Parathyroid adenoma (tissue), 2 donors: ENCODE data around the gene TMEM222.

ENCODE experiments used
- H2AFZ ChIP-seq: fragments of 300-600 bp; sonication (generic); one replicate; pipeline ENCODE4 v1.7.0; 2017; ENCODE audit warnings: antibody characterized with exemption, mild to moderate bottlenecking
- H3K27ac ChIP-seq: fragments of 300-600 bp; sonication (generic); one replicate; pipeline ENCODE4 v1.7.0; 2017
- H3K27me3 ChIP-seq: fragments of 300-600 bp; sonication (generic); one replicate; pipeline ENCODE4 v1.7.0; 2017; ENCODE audit warnings: low read length; ENCODE audit not compliant: control insufficient read depth, insufficient read depth
- H3K36me3 ChIP-seq: fragments of 300-600 bp; sonication (generic); one replicate; pipeline ENCODE4 v1.7.0; 2017; ENCODE audit warnings: low read length; ENCODE audit not compliant: control insufficient read depth, insufficient read depth
- H3K4me1 ChIP-seq: fragments of 300-600 bp; sonication (generic); one replicate; pipeline ENCODE4 v1.7.0; 2017; ENCODE audit warnings: control low read depth
- H3K4me2 ChIP-seq: fragments of 300-600 bp; sonication (generic); one replicate; pipeline ENCODE4 v1.7.0; 2017; ENCODE audit warnings: low read length
- H3K4me3 ChIP-seq: fragments of 300-600 bp; sonication (generic); one replicate; pipeline ENCODE4 v1.7.0; 2017; ENCODE audit warnings: low read depth, low read length
- H3K79me2 ChIP-seq: fragments of 300-600 bp; sonication (generic); one replicate; pipeline ENCODE4 v1.7.0; 2017; ENCODE audit warnings: control low read depth
- H3K9ac ChIP-seq: fragments of 300-600 bp; sonication (generic); one replicate; pipeline ENCODE4 v1.7.0; 2017; ENCODE audit warnings: mild to moderate bottlenecking
- H3K9me3 ChIP-seq: fragments of 300-600 bp; sonication (generic); one replicate; pipeline ENCODE4 v1.7.0; 2017; ENCODE audit warnings: low read length; ENCODE audit not compliant: control insufficient read depth
- CTCF ChIP-seq: fragments of 300-600 bp; sonication (generic); IDR thresholded peaks from one replicate; pipeline ENCODE4 v1.7.0; 2017; ENCODE audit warnings: antibody characterized with exemption, mild to moderate bottlenecking
- donor health status: primary hyperparathyroidism.

TMEM222 gene

DNA sequence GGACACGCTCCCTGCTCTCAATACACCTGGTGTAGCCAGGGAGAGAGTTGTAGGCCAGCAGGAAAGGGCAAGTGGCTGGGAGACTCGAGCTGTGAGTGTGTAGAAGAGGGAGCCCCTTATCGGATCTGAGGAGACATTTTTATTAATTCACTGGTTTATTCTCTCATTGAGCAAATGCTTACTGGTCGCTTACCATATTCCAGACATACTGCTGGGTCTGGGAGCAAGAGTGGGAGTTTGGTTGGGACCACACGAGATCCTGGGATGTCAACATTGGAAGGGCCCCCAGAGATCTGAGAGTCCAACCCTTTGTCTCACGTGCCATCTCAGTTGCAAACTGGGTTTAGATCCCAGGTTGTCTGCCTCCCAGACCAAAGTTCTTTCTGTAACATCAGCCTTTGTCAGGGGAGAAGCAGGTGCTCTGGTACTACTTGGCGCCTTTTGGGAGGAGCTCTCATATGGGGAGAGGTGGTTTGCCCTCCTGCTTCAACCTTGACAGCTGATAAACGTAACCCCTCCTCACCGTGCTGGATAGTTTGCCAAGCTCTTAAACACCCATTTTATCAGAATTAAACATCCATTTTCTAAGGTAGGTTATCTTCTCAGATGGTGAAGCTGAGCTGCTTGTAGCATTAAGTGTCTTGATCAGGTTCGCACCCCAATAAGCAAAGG lies 742 bp downstream of the TMEM222 start:
- Histone ChIP-seq H3K27me3 (no peaks in the 10 kb centered on the region), H3K4me1 (no peaks in the 10 kb centered on the region), H3K4me3 (peak overlapping the region; percentile 96), H3K79me2 (peaks cover 8% of the 10 kb centered on the region), H3K27ac (peak overlapping the region; percentile 92), H3K9ac (peak overlapping the region; percentile 80), H3K4me2 (peak overlapping the region; percentile 94), H3K9me3 (no peaks in the 10 kb centered on the region), H3K36me3 (no peaks in the 10 kb centered on the region), H2AFZ (peak overlapping the region; percentile 79)
- TF ChIP-seq CTCF = no peak

DNA sequence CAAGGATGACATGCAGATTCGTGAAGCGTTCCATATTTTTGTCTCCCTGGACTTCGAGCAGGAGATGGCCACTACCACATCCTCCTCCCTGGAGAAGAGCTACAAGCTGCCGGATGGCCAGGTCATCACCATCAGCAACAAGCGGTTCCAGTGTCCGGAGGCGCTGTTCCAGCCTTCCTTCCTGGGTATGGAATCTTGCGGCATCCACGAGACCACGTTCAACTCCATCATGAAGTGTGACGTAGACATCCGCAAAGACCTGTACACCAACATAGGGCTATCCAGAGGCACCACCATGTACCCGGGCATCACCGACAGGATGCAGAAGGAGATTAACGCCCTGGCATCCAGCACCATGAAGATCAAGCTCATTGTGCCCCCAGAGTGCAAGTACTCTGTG lies 3.3 kb downstream of the TMEM222 start:
- H3K4me2 ChIP-seq = no peak overlapping the region
- no peak overlapping the region for H3K27ac ChIP-seq
- no peak overlapping the region for H3K4me3 ChIP-seq
- H3K36me3 ChIP-seq = no peaks in the 10 kb centered on the region
- no peaks in the 10 kb centered on the region for H3K4me1 ChIP-seq
- no peak overlapping the region for H2AFZ ChIP-seq
- no peaks in the 10 kb centered on the region for H3K9me3 ChIP-seq
- TF ChIP-seq CTCF = no peak
- H3K9ac ChIP-seq = no peak overlapping the region
- H3K79me2 ChIP-seq = peaks cover 11% of the 10 kb centered on the region
- no peaks in the 10 kb centered on the region for H3K27me3 ChIP-seq

DNA sequence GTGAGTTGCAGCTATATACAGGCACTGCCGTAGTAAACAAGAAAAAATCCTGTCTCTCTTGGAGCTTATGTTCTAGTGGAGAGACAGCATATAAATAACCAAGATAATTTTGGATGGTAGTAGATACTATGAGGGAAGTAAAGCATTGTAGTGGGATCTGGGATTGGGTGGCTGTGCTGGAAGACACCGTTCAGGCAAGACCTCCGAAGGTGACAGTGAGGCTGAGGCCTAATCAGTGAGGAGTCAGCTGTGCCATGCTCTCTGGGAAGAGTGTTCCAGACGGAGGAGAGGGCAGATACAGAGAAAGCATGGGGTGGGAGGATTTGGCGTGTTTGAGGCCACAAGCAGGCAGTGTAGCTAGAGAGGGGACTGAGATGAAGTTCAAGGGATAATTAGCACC lies 6.0 kb downstream of the TMEM222 start:
- Histone ChIP-seq H3K4me3 (no peak overlapping the region), H3K27ac (no peak overlapping the region), H3K79me2 (peaks cover 16% of the 10 kb centered on the region), H2AFZ (no peak overlapping the region), H3K27me3 (no peaks in the 10 kb centered on the region), H3K4me1 (no peaks in the 10 kb centered on the region), H3K9ac (no peak overlapping the region), H3K9me3 (no peaks in the 10 kb centered on the region), H3K36me3 (no peaks in the 10 kb centered on the region), H3K4me2 (no peak overlapping the region)
- no peak for TF ChIP-seq CTCF

- Histone ChIP-seq H3K27me3 (no peaks in the 10 kb centered on the region), H3K4me1 (no peaks in the 10 kb centered on the region), H2AFZ (no peak overlapping the region), H3K79me2 (peaks cover 14% of the 10 kb centered on the region), H3K9ac (no peak overlapping the region), H3K4me2 (no peak overlapping the region), H3K27ac (no peak overlapping the region), H3K9me3 (no peaks in the 10 kb centered on the region), H3K4me3 (no peak overlapping the region), H3K36me3 (no peaks in the 10 kb centered on the region)
- no peak for TF ChIP-seq CTCF
These were observed 8.8 kb downstream of the TMEM222 start for GRCh38 chr1:27330786-27331185.

GRCh38 chr1:27331426-27331825 lies 9.5 kb downstream of the TMEM222 start:
- no peaks in the 10 kb centered on the region for H3K4me1 ChIP-seq
- no peak overlapping the region for H3K4me2 ChIP-seq
- peaks cover 12% of the 10 kb centered on the region for H3K79me2 ChIP-seq
- no peak overlapping the region for H3K9ac ChIP-seq
- no peaks in the 10 kb centered on the region for H3K9me3 ChIP-seq
- no peak for TF ChIP-seq CTCF
- no peak overlapping the region for H2AFZ ChIP-seq
- no peaks in the 10 kb centered on the region for H3K27me3 ChIP-seq
- H3K4me3 ChIP-seq = no peak overlapping the region
- H3K36me3 ChIP-seq = no peaks in the 10 kb centered on the region
- no peak overlapping the region for H3K27ac ChIP-seq
